DMS53 treated with DMSO at 0.1 percent for 48 hours (cell line): ENCODE data around the gene NOL9.
A peak's percentile ranks its signal among the peaks of the same experiment; 100 is the strongest.
"Not testable (repeated sequence)": the region's sequence is repeated elsewhere in the genome, so short reads cannot be mapped to it uniquely, and the experiment has no call there.

Experiments
- DNase-seq: peaks from one replicate; lab custom pipeline; 2025; ENCODE audit not compliant: unreplicated experiment; lab: John Stamatoyannopoulos, UW

The NOL9 gene

DNA sequence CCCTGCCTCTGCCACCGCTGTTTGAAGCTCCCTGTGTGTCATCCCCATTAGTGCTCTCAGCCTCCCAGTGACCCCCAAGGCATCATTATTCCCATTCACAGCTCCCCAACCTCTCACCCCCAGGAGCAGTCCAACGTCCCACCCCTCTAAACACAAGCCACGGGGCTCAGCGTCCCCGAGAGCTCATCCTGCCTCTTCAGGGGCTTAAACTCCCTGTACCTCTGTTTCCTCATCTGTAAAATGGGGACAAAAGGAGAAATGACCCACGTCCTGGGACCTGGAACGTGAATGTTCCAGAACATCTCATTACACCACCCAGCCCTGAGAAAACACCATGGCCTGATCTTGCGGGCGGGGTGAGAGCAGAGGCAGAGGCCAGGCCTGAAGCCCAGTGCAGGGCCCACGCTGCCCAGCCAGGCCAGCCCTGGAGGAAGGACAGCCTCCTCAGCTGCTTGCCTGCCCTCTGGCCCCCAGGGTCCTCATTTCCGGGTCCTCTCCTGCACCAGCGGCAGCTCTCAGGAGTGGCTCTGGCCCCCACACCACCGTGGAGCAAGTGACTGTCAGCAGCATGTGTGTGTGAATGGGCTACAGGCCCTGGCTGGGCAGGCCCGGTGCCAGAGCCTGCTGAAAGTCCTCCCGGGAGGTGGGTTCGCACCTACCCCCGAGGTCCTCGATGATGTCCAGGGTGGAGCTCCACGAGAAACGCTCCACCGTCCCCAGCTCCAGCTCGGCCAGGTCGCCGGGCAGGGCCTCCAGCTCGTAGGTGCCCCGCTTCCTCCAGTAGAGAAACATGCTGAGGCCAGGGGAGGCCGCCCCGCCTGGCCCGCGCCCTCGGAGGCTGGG is 48.7 kb downstream of the NOL9 start:
- DNase-seq: no peak

- no peak for DNase-seq
Measured at GRCh38 chr1:6504887-6505286, 49.4 kb downstream of the NOL9 start.

GRCh38 chr1:6503884-6504602 is 50.3 kb downstream of the NOL9 start:
- DNase-seq: no peak

- no peak for DNase-seq
Measured at GRCh38 chr1:6502000-6502891, 52.1 kb downstream of the NOL9 start.

DNA sequence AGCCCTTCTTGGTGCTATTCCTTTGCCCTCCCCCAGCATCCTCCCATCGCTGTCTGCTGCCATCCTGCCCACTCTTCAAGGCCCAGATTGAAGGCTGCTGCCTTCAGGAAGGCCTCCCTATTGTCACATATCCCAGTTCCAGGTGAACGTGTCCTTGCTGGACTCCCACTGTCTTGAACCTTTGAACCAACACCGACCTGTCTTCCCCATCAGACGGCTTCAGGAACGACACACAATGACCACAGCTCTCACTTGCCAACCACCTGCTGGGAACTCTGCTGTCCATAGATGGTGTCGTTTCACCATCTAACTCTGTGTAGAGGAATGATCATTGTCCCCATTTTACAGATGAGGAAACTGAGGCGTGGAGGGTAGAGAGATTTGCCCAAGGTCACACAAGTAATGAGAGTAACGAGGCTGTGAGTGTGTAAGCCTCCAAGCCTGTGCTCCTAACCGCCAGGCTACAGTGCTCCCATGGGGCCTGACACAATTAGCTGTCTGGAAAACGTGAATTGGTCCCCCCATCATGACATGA is 53.0 kb downstream of the NOL9 start:
- no peak for DNase-seq

- no peak for DNase-seq
Measured at GRCh38 chr1:6500544-6501278, 53.6 kb downstream of the NOL9 start.

GRCh38 chr1:6499296-6499695 is 55.0 kb downstream of the NOL9 start:
- no peak for DNase-seq

DNA sequence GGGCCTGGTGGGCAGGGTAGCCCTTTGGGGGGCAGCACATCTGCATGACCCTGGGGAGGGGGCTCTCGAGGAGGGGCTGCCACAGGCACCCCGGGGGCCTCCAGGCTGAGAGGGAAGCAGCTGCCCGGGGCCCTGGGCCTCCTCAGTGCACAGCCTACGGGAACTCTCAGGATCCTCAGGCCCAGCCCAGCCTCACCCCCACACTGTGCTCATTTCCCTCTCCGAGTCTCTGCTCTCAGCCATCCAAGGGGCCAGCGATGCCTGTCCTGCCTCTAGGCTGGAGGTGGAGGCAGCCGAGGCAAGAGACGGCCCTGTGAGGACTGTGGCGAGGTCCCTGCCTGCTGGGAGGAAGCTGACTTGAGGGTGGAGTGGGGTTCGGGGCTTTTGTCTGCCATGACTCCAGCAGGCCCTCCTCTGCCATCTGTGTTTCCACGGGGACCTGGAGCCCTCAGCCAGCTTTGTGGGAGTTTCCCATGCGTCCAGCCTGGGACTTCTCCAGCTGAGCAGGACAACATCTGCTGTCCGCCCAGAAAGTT is 55.7 kb downstream of the NOL9 start:
- DNase-seq: no peak

DNA sequence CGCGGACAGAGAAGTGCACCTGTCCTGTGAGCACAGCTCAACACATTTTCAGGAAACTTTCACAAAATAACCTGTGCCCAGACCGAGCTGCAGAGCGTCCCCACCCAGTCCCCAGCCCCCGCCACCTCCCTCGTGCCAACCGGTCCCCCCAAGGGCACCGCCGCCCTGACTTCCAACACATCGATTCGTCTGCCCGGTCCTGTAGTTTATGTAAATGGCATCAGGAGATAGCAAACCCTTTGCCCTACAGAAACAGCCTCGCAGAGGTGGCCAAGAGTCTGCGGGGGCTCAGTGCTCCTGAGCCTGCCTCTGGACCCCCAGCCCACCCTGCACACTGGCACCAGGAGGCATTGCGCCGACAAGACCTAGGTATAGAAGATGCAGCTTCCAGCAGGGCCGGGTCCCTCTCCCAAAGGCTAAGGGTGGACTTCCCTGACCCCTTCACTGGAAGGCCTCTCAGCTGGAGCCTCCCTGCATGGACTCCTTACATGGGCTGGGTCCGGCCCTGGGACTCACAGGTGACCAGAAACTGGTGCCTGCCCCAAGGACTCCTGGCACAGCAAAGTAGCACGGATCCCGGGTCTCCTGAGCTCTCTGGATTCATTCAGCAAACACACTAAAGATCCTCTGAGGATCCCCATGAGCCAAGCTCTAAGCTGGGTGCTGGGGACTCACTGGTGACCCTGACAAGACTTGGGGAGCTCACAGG is 56.3 kb downstream of the NOL9 start:
- no peak for DNase-seq

GRCh38 chr1:6497215-6497866 is 57.0 kb downstream of the NOL9 start:
- peak; percentile 40 for DNase-seq

DNA sequence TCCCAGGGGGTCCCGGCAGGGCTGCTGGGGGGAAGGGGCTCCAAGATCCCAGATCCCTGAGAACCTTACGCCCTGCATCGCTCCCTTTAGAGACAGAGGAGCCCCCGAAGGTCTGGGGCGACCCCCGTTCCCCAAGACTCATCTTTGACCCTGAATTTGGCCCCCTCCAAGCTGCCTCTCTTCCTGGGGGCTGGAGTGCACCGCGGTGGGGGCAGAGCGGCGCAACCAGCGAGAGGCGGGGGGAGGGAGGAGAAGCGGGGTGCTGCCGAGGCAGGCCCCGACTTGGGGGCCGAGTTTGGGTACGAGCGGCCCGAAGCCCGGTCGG is 57.5 kb downstream of the NOL9 start:
- no peak for DNase-seq

GRCh38 chr1:6496365-6496721 is 58.0 kb downstream of the NOL9 start:
- DNase-seq: no peak

- DNase-seq: no peak
Measured at GRCh38 chr1:6495540-6496364, 58.6 kb downstream of the NOL9 start.

GRCh38 chr1:6495041-6495441 is 59.3 kb downstream of the NOL9 start:
- DNase-seq: no peak

DNA sequence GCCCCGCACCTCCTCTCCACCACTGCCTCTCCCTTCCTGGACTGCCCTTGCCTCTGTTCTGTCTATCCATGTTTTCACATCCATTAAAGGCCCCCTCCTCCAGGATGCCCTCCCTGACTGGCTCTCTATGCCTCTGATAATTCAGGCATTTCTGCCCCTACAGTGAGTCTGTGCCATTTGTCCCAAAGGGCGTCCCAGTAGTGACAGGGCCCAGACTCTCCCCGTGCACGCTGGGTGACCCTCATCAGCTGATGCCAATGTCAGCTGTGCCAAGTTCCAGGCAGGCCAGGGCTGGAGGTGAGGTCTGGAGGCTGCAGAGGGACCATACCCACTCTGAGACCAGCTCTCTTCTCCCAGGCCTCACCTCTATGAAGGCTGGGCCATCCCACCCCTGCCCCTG is 59.7 kb downstream of the NOL9 start:
- no peak for DNase-seq

- DNase-seq: not testable (repeated sequence)
Measured at GRCh38 chr1:6493834-6494223, 60.5 kb downstream of the NOL9 start.

DNA sequence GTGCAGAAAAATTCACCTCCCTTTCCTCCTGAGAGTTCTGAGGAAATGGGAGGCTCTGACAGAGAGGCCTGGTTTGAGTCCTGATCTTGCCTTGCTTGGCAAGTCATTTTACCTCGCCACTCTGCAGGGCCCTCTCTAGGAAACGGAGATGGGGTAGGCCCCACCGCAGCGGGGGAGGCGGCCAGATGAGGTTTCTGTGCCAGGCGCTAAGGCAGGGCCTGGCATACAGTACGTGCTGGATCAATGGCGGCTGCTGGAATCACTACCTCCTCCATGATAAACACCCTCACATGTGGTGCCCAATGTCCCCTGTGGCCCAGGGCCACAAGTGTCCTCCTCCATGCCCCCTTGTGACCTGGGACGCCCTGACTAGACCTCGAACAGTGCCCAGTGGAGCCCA is 62.3 kb downstream of the NOL9 start:
- DNase-seq: no peak

DNA sequence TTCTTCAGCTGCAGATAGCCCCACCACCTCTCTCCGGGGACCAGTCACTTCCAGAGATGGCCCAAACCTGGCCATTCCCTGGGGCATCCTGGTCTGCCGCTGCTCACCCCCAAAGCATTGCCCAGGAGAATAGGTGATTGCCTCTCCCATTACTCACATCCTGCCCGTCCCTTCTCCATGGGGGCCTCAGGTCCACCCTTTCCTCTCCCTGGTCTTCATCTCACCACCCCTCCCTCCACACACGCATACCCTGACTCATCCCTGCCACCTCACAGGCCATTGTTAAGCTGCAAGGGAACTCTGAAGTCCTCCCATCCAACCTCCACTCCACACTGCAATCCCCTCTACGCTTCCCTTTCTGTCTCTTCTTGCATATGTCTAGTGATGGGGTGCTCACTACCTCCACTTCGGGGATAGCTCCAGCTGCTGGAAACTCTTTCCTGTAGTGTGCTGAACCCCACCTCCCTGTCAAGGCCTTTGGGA is 62.8 kb downstream of the NOL9 start, which contains the start of gene PLEKHG5:
Gene PLEKHG5, minus strand, starts transcription at position 188 of the 483 bp plus-strand sequence. CDS start 14,096 bp downstream, outside the sequence.
- peak; percentile 21 for DNase-seq
